IMR-90 (cell line): ENCODE measurements around the gene GADD45A.

Experiments
- BHLHE40 ChIP-seq: fragments of 150-350 bp; IDR thresholded peaks from 2 replicates; pipeline ENCODE4 v1.6.1; 2016; ENCODE audit warnings: mild to moderate bottlenecking, low read depth, low read length
- CHD1 ChIP-seq: IDR thresholded peaks from 2 replicates; pipeline ENCODE4 v1.6.1; 2012; ENCODE audit warnings: low read depth, low read length, improper control_type of control experiment
- POLR2A ChIP-seq: IDR thresholded peaks from 2 replicates; pipeline ENCODE4 v1.6.1; 2012; ENCODE audit warnings: mild to moderate bottlenecking, low read depth, low read length
- RFX5 ChIP-seq: IDR thresholded peaks from 2 replicates; pipeline ENCODE4 v1.8.0; 2012; ENCODE audit warnings: low read depth, mild to moderate bottlenecking, low read length, moderate library complexity
- USF2 ChIP-seq: fragments of 150-350 bp; IDR thresholded peaks from 2 replicates; pipeline ENCODE4 v1.6.1; 2017; ENCODE audit warnings: mild to moderate bottlenecking, antibody characterized with exemption, low read length, low read depth
- TF ChIP-seq, protein P1 (sequence below): conservative IDR thresholded peaks from 2 replicates; pipeline ENCODE4 v1.5.1; 2012; ENCODE audit warnings: mild to moderate bottlenecking, low read depth, low read length, improper control_type of control experiment

GRCh38 chr1:67647814-67648358, 37.1 kb upstream of the GADD45A start:
- TF ChIP-seq BHLHE40 (no peak), CHD1 (no peak), RFX5 (no peak), USF2 (no peak), POLR2A (no peak)
- TF ChIP-seq, protein P1, sequence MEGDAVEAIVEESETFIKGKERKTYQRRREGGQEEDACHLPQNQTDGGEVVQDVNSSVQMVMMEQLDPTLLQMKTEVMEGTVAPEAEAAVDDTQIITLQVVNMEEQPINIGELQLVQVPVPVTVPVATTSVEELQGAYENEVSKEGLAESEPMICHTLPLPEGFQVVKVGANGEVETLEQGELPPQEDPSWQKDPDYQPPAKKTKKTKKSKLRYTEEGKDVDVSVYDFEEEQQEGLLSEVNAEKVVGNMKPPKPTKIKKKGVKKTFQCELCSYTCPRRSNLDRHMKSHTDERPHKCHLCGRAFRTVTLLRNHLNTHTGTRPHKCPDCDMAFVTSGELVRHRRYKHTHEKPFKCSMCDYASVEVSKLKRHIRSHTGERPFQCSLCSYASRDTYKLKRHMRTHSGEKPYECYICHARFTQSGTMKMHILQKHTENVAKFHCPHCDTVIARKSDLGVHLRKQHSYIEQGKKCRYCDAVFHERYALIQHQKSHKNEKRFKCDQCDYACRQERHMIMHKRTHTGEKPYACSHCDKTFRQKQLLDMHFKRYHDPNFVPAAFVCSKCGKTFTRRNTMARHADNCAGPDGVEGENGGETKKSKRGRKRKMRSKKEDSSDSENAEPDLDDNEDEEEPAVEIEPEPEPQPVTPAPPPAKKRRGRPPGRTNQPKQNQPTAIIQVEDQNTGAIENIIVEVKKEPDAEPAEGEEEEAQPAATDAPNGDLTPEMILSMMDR: no peak
